ENCODE results near the gene ATP6V1G3. TPM values are rescaled to one million over a fixed set of nuclear protein-coding genes. Genes with fewer than 3 reads are reported as not detected.

The ATP6V1G3 gene
- total and polyA plus RNA-seq, 2 of the 4 experiments (the other 2 are of a cell fraction), result not detected

DNA sequence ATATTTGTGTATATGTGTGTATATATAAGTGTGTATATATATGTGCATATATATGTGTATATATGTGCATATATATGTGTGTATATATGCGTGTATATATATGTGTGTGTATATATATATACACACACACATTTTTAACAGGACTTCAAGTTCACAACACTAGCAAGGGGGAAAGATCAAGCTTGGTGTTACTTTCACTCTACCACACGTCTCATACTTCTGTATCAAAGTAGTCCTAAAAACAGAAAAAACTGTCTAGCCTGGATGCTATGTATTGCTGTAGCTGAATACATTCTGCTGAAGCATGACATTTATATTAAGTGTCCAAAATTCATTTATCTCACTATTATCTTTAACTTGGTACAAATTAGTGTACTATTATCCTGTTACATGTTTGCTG, 17.9 kb upstream of the ATP6V1G3 start:
- no peak overlapping the region for H2AK9ac ChIP-seq (replicated peaks; ENCODE audit: low read depth, low read length, poor library complexity)
- H2BK20ac ChIP-seq (ENCODE audit: low read depth, low read length), result no peak overlapping the region
- no peak overlapping the region for H3K18ac ChIP-seq (ENCODE audit: low read depth, low read length)
- no peak overlapping the region for H3K4me2 ChIP-seq (ENCODE audit: low read depth, low read length)
- ChIA-PET CTCF (interaction anchor here (0.6 kb wide), 1 partner anchor 10 kb away, joined by 3 read pairs; no protein-coding TSS in a partner anchor), POLR2A (ENCODE audit: unreplicated experiment) (no interaction called here)
- no peaks in the 10 kb centered on the region for H3K79me1 ChIP-seq (ENCODE audit: low read depth in 1 of 2, low read length in 2 of 2)
- no peak overlapping the region for H3K4ac ChIP-seq (ENCODE audit: low read depth, low read length)
- no peak for DNase-seq
- in situ Hi-C loops (cut with MboI; ENCODE audit: low sequenced_read_pairs), result no loop called here
- no peak overlapping the region for H4K8ac ChIP-seq (ENCODE audit: low read depth in 2 of 2, low read length in 2 of 2)
- dilution Hi-C loops (cut with HindIII; ENCODE audit: low sequenced_read_pairs, unreplicated experiment), result no loop called here
- TF ChIP-seq POLR2A (IDR thresholded peaks at IDR 0.05; ENCODE audit: low read depth, low read length) (no peak), MAFK (IDR thresholded peaks at IDR 0.05; ENCODE audit: low read depth, low read length) (no peak), BHLHE40 (IDR thresholded peaks at IDR 0.05; ENCODE audit: low read depth, low read length) (no peak), MAZ (IDR thresholded peaks at IDR 0.05; ENCODE audit: borderline replicate concordance, low read depth, low read length) (no peak), RAD21 (IDR thresholded peaks at IDR 0.05; ENCODE audit: low read length) (no peak), SMC3 (IDR thresholded peaks at IDR 0.05; ENCODE audit: low read depth, low read length) (no peak), CHD1 (IDR thresholded peaks at IDR 0.05; ENCODE audit: low read depth, low read length) (no peak), CEBPB (IDR thresholded peaks at IDR 0.05; ENCODE audit: low read depth, low read length) (no peak), RCOR1 (IDR thresholded peaks at IDR 0.05; ENCODE audit: insufficient replicate concordance, low read length) (no peak), RFX5 (IDR thresholded peaks at IDR 0.05; ENCODE audit: low read depth, low read length) (no peak), MXI1 (IDR thresholded peaks at IDR 0.05; ENCODE audit: borderline replicate concordance, low read depth, low read length) (no peak), FOS (IDR thresholded peaks at IDR 0.05; ENCODE audit: low read depth, low read length) (no peak), NFE2L2 (IDR thresholded peaks at IDR 0.05; ENCODE audit: low read depth, low read length) (no peak)
- TF ChIP-seq, protein P1, sequence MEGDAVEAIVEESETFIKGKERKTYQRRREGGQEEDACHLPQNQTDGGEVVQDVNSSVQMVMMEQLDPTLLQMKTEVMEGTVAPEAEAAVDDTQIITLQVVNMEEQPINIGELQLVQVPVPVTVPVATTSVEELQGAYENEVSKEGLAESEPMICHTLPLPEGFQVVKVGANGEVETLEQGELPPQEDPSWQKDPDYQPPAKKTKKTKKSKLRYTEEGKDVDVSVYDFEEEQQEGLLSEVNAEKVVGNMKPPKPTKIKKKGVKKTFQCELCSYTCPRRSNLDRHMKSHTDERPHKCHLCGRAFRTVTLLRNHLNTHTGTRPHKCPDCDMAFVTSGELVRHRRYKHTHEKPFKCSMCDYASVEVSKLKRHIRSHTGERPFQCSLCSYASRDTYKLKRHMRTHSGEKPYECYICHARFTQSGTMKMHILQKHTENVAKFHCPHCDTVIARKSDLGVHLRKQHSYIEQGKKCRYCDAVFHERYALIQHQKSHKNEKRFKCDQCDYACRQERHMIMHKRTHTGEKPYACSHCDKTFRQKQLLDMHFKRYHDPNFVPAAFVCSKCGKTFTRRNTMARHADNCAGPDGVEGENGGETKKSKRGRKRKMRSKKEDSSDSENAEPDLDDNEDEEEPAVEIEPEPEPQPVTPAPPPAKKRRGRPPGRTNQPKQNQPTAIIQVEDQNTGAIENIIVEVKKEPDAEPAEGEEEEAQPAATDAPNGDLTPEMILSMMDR (conservative IDR thresholded peaks at IDR 0.05; ENCODE audit: low read depth, low read length), result no peak
- TF ChIP-seq, protein P2, sequence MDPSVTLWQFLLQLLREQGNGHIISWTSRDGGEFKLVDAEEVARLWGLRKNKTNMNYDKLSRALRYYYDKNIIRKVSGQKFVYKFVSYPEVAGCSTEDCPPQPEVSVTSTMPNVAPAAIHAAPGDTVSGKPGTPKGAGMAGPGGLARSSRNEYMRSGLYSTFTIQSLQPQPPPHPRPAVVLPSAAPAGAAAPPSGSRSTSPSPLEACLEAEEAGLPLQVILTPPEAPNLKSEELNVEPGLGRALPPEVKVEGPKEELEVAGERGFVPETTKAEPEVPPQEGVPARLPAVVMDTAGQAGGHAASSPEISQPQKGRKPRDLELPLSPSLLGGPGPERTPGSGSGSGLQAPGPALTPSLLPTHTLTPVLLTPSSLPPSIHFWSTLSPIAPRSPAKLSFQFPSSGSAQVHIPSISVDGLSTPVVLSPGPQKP (IDR thresholded peaks at IDR 0.05; ENCODE audit: borderline replicate concordance, low read depth, low read length), result no peak
- TF ChIP-seq, protein P3, sequence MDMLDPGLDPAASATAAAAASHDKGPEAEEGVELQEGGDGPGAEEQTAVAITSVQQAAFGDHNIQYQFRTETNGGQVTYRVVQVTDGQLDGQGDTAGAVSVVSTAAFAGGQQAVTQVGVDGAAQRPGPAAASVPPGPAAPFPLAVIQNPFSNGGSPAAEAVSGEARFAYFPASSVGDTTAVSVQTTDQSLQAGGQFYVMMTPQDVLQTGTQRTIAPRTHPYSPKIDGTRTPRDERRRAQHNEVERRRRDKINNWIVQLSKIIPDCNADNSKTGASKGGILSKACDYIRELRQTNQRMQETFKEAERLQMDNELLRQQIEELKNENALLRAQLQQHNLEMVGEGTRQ (IDR thresholded peaks at IDR 0.05; ENCODE audit: low read depth, low read length), result no peak
- no peak overlapping the region for H2BK120ac ChIP-seq (ENCODE audit: low read depth, low read length)
- no peak overlapping the region for H2BK15ac ChIP-seq (ENCODE audit: low read depth, low read length)
- H3K23ac ChIP-seq (ENCODE audit: low read depth, low read length), result no peak overlapping the region
- no peaks in the 10 kb centered on the region for H3K4me1 ChIP-seq (ENCODE audit: control insufficient read depth, insufficient read depth, low read length)
- no peak overlapping the region for H3K56ac ChIP-seq (ENCODE audit: extremely low read depth, insufficient read depth, low read length)
- no peak for ATAC-seq (ENCODE audit: low read depth)
- no peak overlapping the region for H2AK5ac ChIP-seq (ENCODE audit: low read depth, low read length)
- no peak overlapping the region for H4K5ac ChIP-seq (ENCODE audit: low read depth, low read length)
- H3K9me3 ChIP-seq (ENCODE audit: control insufficient read depth, insufficient read depth, low read length), result no peaks in the 10 kb centered on the region
- H2AFZ ChIP-seq (replicated peaks; ENCODE audit: low read length, poor library complexity), result no peak overlapping the region
- no peak overlapping the region for H4K91ac ChIP-seq (ENCODE audit: insufficient read depth, low read depth, low read length)
- H4K20me1 ChIP-seq (ENCODE audit: insufficient read depth, low read length), result no peaks in the 10 kb centered on the region
- H3K27me3 ChIP-seq (ENCODE audit: control insufficient read depth, insufficient read depth, low read length), result no peaks in the 10 kb centered on the region
- BruUV-seq (replicated peaks), result no TSS peak
- H3K36me3 ChIP-seq (ENCODE audit: control insufficient read depth, insufficient read depth, low read length), result no peaks in the 10 kb centered on the region
- H2BK5ac ChIP-seq (ENCODE audit: low read depth, low read length, poor library complexity, severe bottlenecking), result no peak overlapping the region
- no peak overlapping the region for H3K4me3 ChIP-seq (ENCODE audit: insufficient read depth, low read depth, low read length)
- intact Hi-C loops (cut with micrococcal nuclease), result no loop called here
- no peak overlapping the region for H3K14ac ChIP-seq (replicated peaks; ENCODE audit: low read depth, low read length)
- H3K9ac ChIP-seq (ENCODE audit: low read depth, low read length), result no peak overlapping the region
- no CpG with 5 or more reads among the region's 2 CpGs for WGBS, 2 experiments (ENCODE audit: extremely low coverage in 2 of 2, insufficient read length in 1 of 2)
- no peaks in the 10 kb centered on the region for H3K9me1 ChIP-seq (ENCODE audit: insufficient read depth, low read length)
- H3K27ac ChIP-seq (ENCODE audit: insufficient read depth, low read length), result no peak overlapping the region

Measured in IMR-90 (cell line).